Measurements from ENCODE around the gene ALS2.

The ALS2 gene

DNA sequence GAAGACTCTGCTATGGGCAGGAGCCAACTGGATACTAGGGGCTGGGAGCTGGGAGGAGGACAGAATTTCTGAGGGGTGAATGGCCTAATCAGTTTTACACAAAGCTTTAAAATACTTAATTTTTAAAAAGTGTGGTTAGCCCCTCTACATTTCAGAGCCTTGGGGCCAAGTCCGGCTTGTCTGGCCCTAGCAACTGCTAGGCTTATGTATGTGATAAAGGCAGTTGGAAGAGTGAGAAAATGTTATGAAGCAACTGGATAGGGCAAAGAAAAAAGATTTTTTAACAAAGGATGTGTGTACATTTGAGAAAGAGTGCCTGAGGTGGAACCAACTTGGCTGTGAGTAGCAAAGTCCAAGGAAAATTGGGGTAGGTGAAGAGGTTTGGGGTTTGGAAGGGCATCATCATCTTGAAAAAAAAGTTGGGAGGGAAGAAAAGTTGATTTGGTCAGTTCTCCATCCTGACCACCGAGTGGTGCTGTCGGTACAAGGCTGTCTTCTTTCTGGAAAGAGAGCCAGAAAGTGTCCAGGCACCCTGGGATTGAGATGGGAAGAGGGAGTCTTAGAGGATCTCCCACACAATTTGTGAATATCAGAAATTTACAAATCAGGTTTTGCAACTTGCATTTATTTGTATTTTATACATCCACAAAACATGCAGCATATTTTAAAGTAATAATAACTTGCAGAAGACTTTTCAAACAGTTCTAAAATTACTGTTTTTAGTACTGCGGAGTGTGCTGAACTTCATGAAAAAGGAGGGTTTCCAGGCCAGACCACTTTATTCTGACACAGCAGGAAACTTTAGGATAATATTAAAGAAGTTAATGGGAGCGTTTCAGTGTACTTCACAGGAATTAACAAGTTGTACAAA is 15.1 kb upstream of the ALS2 start:
- Histone ChIP-seq H3K27ac (no peak overlapping the region), H3K4me3 (no peak overlapping the region)

DNA sequence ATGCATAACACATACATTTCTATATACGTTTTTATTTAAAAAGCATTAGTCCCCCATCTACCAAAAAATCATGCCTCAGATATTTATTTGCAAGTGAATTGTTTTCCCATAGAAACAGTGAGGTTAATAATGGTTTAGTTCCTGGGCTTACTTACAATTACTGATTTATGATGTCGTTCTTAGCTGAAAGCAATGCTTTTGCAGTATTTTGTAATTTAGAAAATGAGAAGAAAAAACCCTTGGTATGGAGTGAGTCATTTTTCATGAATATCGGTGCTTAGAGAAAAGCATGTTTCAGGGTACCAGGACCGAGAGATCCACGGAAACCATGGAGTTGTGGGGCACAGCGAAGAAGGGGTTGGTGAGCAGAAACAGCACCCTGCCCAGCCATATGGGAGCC is 13.6 kb upstream of the ALS2 start:
- H3K4me3 ChIP-seq: no peak overlapping the region
- no peak overlapping the region for H3K27ac ChIP-seq

DNA sequence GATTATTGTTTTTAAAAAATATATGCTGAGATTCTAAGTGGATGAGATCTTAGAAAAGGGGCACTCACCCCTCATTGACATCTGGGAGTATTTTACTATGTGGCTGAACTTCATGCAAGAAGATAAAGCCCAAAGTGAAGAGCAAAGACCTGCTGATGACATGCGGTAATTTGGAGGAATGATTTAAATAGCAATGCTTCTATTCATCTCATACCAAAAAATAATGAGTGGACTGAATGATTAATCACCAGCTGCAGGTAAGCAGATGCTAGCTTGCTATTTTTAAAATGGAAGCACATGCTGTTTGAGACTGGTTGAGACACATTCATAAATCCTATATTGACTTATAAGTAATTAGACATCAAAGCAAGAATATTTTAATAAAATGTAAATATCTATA is 12.9 kb upstream of the ALS2 start:
- H3K27ac ChIP-seq: no peak overlapping the region
- H3K4me3 ChIP-seq: no peak overlapping the region

DNA sequence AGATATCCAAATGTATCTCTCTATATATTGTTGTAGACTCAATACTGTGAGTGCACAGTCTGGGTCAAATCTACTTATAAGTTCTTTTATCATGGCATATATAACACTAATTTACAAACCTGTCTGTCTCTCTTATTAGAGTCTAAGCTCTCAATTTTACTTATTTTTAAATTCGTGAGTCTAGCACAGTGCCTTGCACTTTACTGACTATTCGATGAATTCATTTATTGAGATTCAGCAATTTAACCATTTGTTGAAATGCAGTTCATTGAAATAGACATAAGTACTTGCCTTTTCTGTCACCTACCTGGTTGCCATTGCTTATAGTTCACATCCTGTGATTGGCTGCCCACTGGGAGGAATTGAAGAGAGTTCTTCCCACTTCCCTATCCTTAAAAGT is 10.3 kb upstream of the ALS2 start:
- H3K27ac ChIP-seq: no peak overlapping the region

DNA sequence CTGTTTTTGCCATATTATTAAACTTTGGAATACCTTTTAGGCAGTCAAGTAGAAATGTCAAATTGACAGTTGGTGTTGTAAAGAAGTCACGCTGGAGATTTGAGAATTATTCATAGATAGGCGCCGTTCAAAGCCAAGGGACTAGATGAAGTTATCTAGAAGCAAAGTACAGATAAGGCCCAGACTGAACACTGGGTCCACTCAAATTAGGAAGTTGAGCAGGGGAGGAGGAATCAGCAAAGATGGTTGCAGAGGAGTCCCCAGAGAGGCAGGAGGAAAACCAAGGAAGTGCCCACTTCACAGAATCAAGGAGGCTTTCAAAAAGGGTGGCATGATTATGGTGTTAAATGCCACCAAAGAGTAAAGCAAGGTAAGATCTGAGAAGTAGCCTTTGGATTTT is 9.6 kb upstream of the ALS2 start:
- no peak overlapping the region for H3K27ac ChIP-seq

More for the DNA sequence above, 10.3 kb upstream of the ALS2 start:
- H3K4me3 ChIP-seq: no peak overlapping the region

DNA sequence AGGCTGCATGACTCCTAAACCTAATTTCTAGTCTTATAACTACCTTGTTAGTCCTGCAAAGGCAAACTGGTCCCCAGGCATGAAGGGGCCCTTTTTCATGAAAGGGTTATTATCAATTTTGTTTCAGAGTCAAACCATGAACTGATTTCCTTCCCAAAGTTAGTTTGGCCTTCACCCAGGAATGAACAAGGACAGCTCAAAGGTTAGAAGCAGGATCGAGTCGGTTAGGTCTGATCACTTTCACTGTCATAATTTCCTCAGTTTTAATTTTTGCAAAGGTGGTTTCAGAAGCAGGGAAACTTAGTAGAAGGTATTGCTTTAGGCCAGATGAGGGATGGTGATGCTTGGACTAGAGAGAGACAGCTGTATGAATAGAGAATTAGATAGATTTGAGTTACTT is 8.7 kb upstream of the ALS2 start:
- H3K4me3 ChIP-seq: no peak overlapping the region
- no peak overlapping the region for H3K27ac ChIP-seq

More for the DNA sequence above, 9.6 kb upstream of the ALS2 start:
- no peak overlapping the region for H3K4me3 ChIP-seq

DNA sequence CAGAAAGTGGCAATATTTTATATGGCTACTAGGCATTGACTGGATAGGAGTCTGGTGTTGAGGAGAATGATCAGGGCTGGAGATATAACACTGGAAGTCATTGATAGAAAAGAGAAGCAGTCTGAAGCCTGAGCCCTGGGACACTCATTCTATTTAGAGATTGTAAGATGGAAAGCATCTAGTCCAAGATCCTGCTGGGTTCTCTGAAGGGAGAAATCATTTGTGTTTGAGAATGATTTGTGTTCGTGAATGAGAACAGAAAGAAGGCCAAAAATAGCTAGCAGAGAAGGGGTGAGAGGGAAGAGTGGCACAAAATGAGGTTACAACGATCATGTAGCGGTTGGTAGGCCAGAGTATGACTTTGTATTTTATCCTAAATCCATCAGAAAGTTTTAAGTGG is 7.6 kb upstream of the ALS2 start:
- no peak overlapping the region for H3K4me3 ChIP-seq

DNA sequence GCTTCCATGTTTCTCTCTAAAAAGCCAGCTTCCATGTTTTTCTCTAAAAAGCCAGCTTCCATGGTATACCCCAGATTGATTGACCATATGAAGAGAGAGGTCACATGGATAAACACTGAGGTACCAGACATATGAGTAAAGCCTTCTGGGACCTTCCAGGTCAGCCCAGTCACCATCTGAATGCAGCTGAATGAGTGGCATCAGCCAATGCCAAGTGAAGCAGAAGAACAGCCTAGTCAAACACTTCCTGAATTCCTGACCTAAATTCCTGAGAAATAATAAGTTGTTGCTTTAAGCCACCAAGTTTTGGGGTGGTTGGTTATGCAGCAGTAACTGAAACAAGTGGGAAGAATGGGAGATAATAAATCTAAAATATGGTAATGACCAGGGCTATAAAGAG is 5.7 kb upstream of the ALS2 start:
- H3K4me3 ChIP-seq: no peak overlapping the region
- H3K27ac ChIP-seq: no peak overlapping the region

More for the DNA sequence above, 7.6 kb upstream of the ALS2 start:
- H3K27ac ChIP-seq: no peak overlapping the region

DNA sequence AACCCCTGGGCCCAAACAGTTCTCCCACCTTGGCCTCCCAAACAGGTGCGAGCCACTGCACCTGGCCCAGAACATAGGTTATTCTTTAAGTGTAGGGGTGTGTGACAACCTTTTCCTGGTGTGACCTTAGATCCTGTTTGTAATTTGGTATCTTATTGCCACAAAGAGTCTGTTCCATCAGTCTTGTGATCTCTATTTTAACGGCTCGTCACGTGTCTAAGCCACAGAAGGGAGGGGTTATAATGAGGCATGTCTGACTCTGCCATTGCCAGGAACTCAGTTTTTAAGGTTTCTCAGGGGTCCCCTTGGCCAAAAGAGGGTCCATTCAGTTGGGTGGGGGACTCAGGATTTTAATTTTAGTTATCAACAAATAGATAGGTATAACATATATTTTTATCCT is 4.4 kb upstream of the ALS2 start:
- no peak overlapping the region for H3K27ac ChIP-seq
- no peak overlapping the region for H3K4me3 ChIP-seq

DNA sequence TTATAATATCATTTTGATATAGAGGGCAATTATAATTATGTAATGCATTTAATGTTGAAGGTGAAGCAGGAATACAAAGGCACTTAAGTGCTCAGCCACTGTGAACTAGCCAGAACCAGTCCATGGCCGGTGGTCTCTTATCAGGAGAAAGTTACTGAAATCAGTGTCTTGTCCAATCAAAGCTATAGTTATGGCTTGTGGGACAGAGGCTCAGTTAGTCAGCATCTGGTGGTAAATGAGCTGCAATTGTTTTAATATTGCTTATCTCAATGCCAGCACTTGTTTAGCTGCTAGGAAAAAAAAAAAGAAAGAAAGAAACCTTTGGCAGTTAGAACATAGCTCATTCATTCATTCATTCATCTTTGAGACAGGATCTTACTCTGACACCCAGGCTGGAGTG is 3.8 kb upstream of the ALS2 start:
- Histone ChIP-seq H3K27ac (no peak overlapping the region), H3K4me3 (no peak overlapping the region)

DNA sequence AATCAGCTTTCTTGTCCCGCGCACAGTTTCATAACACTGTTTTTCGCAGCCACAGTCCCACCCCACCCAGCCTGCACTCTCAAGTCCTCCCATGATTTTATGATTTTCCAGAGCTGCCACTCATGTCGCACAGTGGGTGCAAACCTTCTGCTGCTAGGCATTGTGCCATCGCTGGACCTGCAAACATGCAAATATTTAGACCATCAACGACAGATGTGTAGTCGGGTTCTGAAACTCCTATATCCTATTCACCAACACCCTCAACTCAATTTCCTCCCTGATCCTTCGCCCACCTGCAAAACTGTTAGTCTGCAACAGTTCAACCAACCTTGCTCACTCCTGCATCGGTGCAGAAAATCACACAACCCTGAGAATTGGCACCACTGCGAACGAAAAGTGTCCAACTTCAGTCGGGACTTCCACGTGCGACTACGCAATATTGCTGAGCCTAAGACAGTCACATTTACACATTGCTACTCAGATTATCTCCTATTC is 871 bp upstream of the ALS2 start:
- Histone ChIP-seq H3K4me3 (peak overlapping the region; percentile 64 to 97 (median 87)), H3K27ac (peak overlapping the region in 20 of 21 experiments; percentile 55 to 97 (median 90))

DNA sequence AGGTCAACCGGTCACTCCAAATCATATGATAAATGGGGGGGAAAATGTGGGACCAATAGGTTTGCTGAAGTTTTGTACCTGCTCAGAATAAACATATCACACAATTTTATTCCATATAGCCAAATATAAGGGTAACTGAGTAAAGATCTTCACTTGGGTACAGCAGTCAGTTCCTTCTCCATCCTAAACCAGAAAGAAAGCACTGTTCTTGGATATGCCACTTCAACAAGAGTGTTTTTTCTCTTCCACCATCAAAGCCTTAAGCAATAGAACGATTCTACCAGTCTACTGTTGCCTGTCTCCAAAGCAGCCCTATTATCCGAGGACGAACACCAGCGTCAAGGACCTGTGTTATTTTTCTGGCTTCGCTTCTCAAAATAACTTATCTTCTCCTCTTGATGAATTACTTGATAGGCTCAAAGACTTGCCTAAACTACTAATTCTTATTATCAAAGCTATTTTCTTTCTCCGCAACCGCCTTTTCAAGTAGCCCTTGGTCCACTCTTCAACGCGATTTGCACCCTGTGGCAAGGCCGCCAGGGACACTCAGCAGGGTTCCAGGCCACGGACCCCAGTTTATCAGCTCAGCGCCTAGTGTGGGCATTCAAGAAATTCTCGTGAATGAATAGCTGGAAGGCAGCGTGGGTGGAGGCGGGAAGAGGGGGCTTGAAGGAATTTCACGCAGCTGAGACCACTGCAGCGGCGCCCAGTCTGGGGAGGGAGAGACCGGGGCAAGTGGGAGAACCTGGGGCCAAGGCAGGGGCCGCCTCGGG is 646 bp downstream of the ALS2 start:
- Histone ChIP-seq H3K27ac (peak overlapping the region; percentile 70 to 97 (median 89)), H3K4me3 (peak overlapping the region; percentile 64 to 97 (median 87))

DNA sequence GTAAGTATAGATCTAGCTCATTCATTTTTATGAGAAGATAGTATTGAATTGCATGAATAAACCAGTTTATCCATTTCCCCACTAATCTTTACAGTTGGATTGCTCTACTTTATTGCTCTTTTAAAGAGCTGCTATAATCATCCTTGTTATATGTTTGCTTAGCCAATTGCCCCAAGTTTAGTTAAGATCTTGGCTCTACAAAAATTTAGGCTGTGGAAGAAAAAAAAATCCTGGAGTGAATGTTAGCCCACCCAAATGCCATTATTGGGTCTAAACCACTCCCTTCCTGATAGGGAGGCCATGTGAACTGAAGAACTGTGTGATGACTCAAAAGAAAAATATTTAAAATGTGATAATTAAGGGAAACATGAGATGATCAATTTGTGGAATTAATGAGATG is 2.9 kb downstream of the ALS2 start:
- Histone ChIP-seq H3K27ac (no peak overlapping the region), H3K4me3 (no peak overlapping the region)

DNA sequence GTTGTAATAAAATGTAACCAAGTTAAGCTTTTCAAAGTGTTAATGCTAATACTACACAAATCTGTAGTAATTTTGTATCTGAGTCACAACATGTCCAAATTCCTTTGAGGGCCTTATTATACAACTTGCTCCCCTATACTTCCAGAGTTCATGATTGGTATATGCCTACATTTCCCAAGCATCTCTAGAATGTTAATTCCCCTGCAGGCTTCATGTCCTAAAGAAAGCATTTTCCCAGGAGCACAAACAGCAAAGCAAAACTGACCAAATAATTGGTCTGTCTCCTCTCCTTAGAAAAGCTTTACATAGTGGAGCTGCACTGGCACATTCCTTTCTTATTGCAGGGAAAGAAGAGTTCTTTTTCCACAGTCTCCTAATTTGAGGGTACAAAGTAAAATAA is 3.7 kb downstream of the ALS2 start:
- Histone ChIP-seq H3K27ac (no peak overlapping the region), H3K4me3 (no peak overlapping the region)

DNA sequence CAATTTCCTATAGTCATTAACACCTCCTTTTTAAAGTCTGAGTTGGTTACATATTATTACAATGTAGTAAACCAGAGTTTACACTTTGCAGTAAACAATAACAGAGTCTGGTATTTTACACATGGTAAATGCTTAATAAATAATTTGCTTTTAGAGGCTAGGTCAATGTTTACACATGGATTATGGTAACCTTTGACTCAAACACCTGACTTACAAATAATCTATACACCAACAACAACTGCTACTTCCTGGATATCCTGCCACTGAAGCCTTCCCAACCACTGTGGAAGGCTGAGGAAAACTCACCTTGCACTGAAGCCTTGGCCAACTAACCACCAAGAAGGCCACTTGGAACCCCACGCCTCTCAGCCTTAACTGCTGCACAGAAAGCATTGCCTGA is 5.4 kb downstream of the ALS2 start:
- no peak overlapping the region for H3K4me3 ChIP-seq
- no peak overlapping the region for H3K27ac ChIP-seq

DNA sequence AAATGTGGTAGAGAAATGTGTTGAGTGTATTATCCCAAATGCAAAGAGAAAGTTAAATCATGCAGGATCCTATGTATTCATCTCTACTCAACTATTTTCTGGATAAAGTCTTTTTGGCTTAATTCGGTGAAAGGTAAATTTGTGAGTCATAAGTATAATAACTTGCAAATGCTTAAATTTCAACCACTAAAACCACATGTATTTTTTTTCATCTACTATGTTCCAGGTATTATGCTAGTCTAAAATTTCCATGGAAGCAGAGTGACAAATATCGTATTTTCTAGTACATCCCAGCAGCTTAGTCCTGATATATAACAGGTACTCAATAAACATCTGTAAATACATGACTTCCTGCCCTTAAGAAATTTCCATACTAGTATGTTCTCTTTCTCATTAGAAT is 6.2 kb downstream of the ALS2 start:
- H3K4me3 ChIP-seq: no peak overlapping the region
- H3K27ac ChIP-seq: no peak overlapping the region

DNA sequence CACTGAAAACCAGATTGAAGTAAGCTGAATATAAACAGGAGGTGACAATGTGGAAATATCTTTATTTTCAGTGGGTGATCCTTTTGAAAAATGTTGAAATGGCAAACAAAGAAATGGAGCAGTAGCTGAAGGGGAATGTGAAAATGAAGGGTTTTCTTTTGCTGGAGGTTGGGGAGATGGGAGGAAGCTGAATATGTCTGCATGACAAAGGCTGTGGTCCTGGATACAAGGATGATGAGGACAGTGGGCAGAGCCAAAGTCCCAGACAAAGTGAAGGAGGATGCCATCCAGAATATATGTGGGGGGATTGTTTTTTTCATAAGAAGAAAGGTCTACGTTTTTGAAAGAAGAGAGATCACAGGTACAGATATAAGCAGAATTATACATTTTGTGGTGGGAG is 6.7 kb downstream of the ALS2 start:
- no peak overlapping the region for H3K4me3 ChIP-seq
- no peak overlapping the region for H3K27ac ChIP-seq

DNA sequence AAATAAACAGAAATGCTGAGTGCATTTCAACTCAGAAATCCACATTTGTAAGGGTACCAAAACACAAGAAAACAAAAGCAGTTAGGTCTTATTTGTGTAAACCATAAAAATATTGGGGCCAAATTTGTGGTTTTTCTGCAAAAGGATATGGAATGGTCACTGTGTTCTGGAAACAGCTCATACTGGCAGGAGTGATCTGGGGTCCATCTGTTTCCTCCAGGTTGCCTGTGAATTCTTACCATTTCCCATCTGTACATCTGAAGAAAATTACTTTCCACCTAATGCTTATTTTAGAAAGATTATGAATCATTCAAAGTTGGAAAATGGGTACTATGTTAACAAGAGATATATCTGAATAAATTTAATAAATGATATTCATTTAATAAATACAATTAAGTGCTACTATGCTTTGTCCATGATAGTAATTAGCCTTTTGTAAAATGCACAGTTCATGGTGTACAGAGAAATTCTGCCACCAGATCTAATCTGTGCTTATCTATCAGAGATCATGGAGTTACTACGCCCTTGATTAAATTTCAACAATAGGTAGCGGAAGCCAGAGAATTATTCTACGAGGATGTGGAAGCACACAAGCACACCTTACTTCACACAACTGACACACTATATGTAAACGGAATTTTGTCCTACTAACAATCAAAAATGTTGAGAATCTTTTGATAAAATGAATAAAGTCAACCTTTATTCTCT is 10.9 kb downstream of the ALS2 start:
- H3K27ac ChIP-seq: no peak overlapping the region
- H3K4me3 ChIP-seq: no peak overlapping the region

DNA sequence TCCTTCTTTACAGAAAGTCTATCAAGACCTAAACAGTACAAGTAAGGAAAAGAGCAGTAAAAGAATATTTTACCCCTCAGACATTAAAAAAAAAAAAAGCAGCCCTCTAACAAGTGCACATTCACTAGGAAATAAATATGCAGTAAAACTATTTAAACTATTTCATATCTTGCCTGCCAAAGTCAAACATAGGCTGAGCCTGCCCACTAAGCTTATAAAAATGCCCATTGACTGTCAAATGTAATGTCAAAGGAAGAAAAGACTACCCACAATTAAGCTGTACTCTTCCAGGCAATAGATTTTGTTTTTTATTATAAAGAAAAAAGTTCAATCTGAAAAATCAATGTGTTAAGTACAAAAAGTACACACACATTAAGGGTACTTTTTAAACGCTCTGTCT is 11.8 kb downstream of the ALS2 start:
- H3K27ac ChIP-seq: no peak overlapping the region
- no peak overlapping the region for H3K4me3 ChIP-seq

DNA sequence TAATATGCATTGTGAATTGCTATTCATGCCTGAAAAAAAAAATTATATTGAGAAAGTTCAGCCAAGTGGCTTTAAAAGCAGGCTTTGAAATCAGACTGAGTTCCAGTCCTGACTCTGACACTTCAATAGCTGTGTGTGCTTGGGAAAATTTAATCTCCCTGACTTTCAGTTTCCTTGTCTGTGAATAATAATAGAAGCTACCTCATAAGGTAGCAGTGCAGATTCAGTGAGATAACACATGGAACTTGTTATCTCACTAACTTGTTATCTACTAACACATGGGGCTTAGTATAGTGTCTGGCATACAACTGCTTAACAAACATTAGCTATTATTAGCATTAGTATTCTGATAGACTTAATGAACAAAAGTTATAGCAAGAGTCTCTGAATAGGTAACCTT is 14.9 kb downstream of the ALS2 start:
- no peak overlapping the region for H3K27ac ChIP-seq

More for the DNA sequence above, 14.9 kb downstream of the ALS2 start:
- H3K4me3 ChIP-seq: no peak overlapping the region
